Testis (tissue), 3 donors: ENCODE results near the gene SCN4B. TPM values are rescaled to one million over a fixed set of nuclear protein-coding genes. Genes with fewer than 3 reads are reported as not detected.
A peak's percentile ranks its signal among the peaks of the same experiment; 100 is the strongest.

Experiments used
- DNase-seq: peaks from one replicate; pipeline ENCODE4 v3.0.0-alpha.2; 2019
- H3K27ac ChIP-seq, 2 donors: fragments of 200-600 bp; sonication (generic); one replicate each; pipeline ENCODE4 v1.5.1; 2019
- H3K27me3 ChIP-seq: fragments of 200-600 bp; sonication (generic); one replicate; pipeline ENCODE4 v1.5.1; 2019
- H3K36me3 ChIP-seq: fragments of 200-600 bp; sonication (generic); one replicate; pipeline ENCODE4 v1.5.1; 2017; ENCODE audit warnings: low read depth; ENCODE audit errors: missing control alignments
- H3K4me1 ChIP-seq: fragments of 200-600 bp; sonication (generic); one replicate; pipeline ENCODE4 v1.5.1; 2019
- H3K4me3 ChIP-seq, 2 donors: fragments of 200-600 bp; sonication (generic); one replicate each; pipeline ENCODE4 v1.5.1; 2017 to 2019
- H3K9me3 ChIP-seq: fragments of 200-600 bp; sonication (generic); one replicate; pipeline ENCODE4 v1.5.1; 2017
- CTCF ChIP-seq, 3 experiments: fragments of 450-650 bp in 2 of 3; fragments of 200-600 bp in 1 of 3; sonication (generic) in 1 of 3; IDR thresholded peaks; one replicate each; pipeline ENCODE4 v1.5.1; 2016 to 2019; ENCODE audit warnings: antibody characterized with exemption in 3 of 3, mild to moderate bottlenecking in 2 of 3, moderate library complexity in 1 of 3
- POLR2A ChIP-seq: fragments of 450-650 bp; IDR thresholded peaks from one replicate; pipeline ENCODE4 v1.6.1; 2017; ENCODE audit warnings: antibody characterized with exemption, mild to moderate bottlenecking, moderate library complexity
- WGBS, 2 donors: methylation state at CpG; one replicate each; pipeline ENCODE4 v1.1.5; 2018; 5-methylcytosine and 5-hydroxymethylcytosine counted together
- intact Hi-C: fragments of 100-400 bp; cut with DNase I; formaldehyde crosslinking; loops from one replicate; pipeline ENCODE4 v1.15.1; 2023; ENCODE audit warnings: low total_unique reads
- polyA plus RNA-seq: library from polyadenylated mRNA; stranded (reverse); fragments of 350-450 nt; fragmentation: Illumina TruSeq; extraction: RNeasy Lipid Tissue Mini Kit (QIAGEN cat#74804); gene quantifications from one replicate; pipeline ENCODE4 v1.2.3, GENCODE V29; 2014; ENCODE audit warnings: low read depth, low replicate concordance; ENCODE audit not compliant: insufficient read depth
- total RNA-seq, 2 donors: library from RNA; depleted of rRNA; stranded (reverse); fragments of >200 nt; gene quantifications; one replicate each; pipeline ENCODE4 v1.2.3, GENCODE V29; 2016

The SCN4B gene
- total and polyA plus RNA-seq, 3 donors from 2014 or later: 1.9 to 4.9 (median 2.0) TPM

DNA sequence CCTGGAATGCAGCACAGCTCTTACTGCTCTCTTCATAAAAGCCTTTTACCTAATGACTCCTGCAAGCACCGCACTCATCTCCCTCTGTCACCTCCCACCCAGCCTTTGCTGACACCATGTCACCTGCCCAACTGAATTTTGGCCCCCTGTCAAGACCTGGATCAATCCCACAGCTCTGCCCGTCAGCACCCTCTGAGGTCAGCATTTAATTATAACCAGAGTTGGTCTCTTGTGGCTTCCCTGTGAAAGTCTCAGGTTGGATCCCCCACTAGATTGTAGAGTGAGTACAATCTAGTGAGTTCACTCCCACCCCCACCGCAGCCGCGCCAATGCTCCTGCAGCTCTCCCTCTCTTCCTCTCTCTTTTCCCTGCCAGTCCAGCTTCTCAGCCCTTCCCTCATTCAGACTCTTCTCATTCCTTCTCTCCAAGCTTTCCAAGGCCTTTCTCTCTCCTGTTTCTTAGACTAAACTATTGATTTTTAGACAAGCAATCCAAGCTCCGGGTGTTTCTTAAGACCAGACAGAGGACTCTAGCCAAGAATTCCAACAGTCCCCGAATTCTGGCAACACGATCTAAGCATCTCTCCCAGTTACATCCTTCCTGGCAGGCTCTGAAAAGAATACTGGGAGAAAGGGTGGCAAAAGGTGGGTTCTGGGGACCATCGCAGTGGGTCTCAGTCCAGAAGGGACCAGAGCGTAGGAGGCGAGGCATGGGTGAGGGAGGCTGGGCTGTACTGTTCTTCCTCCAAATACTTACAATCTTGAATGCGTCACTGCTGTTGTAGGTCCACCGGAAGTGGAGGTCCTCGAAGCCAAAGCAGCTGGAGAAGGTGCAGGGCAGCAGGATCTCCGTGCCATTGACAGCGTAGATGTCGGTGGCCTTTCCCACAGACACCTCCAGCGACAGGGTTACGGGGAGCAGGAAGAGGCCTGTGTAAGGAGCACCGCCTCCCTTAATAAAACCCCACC is 8.0 kb downstream of the SCN4B start:
- 38 to 47% methylated on average over 13 to 20 of the region's 20 CpGs for WGBS, 2 donors
- DNase-seq: no peak
- TF ChIP-seq POLR2A (no peak), CTCF (IDR thresholded peaks at IDR 0.05) (no peak)
- H3K27ac ChIP-seq: no peak overlapping the region
- peaks cover 14% of the 10 kb centered on the region for H3K4me1 ChIP-seq
- intact Hi-C loops: no loop called here
- H3K36me3 ChIP-seq: no peaks in the 10 kb centered on the region
- H3K9me3 ChIP-seq: no peaks in the 10 kb centered on the region
- H3K27me3 ChIP-seq: no peaks in the 10 kb centered on the region
- H3K4me3 ChIP-seq: peak overlapping the region; percentile 53 to 72

GRCh38 chr11:118143661-118144185 is 8.9 kb downstream of the SCN4B start:
- intact Hi-C loops: no loop called here
- Histone ChIP-seq H3K27me3 (no peaks in the 10 kb centered on the region), H3K4me3 (no peak overlapping the region), H3K9me3 (no peaks in the 10 kb centered on the region), H3K4me1 (peaks cover 14% of the 10 kb centered on the region), H3K36me3 (no peaks in the 10 kb centered on the region), H3K27ac (no peak overlapping the region)
- DNase-seq: no peak
- no peak for TF ChIP-seq CTCF (IDR thresholded peaks at IDR 0.05)
- TF ChIP-seq POLR2A: no peak
- 86 to 88% methylated on average over 12 of the region's 12 CpGs for WGBS, 2 donors

- intact Hi-C loops: no loop called here
- Histone ChIP-seq H3K27me3 (no peaks in the 10 kb centered on the region), H3K27ac (no peak overlapping the region), H3K9me3 (no peaks in the 10 kb centered on the region), H3K4me3 (no peak overlapping the region), H3K36me3 (no peaks in the 10 kb centered on the region), H3K4me1 (peaks cover 14% of the 10 kb centered on the region)
- TF ChIP-seq CTCF (IDR thresholded peaks at IDR 0.05): no peak
- TF ChIP-seq POLR2A: no peak
- DNase-seq: no peak
- 64 to 68% methylated on average over 6 of the region's 6 CpGs for WGBS, 2 donors
Measured at GRCh38 chr11:118142809-118143208, 9.8 kb downstream of the SCN4B start.

- no peak for DNase-seq
- Histone ChIP-seq H3K4me3 (no peak overlapping the region), H3K36me3 (no peaks in the 10 kb centered on the region), H3K9me3 (no peaks in the 10 kb centered on the region), H3K4me1 (peaks cover 14% of the 10 kb centered on the region), H3K27me3 (no peaks in the 10 kb centered on the region), H3K27ac (no peak overlapping the region)
- whole genome bisulfite sequencing, 2 donors: 72 to 75% methylated on average over 2 of the region's 2 CpGs
- TF ChIP-seq POLR2A: no peak
- TF ChIP-seq CTCF (IDR thresholded peaks at IDR 0.05): no peak
- intact Hi-C loops: no loop called here
Measured at GRCh38 chr11:118142081-118142480, 10.5 kb downstream of the SCN4B start.
